HFF-Myc (cell line): Measurements from ENCODE around the gene KIF21A.

ENCODE experiments used
- DNase-seq: peaks from one replicate; pipeline ENCODE4 v3.0.0-alpha.2; 2011; ENCODE audit warnings: low read depth; ENCODE audit errors: extremely low read depth
- H3K4me3 ChIP-seq: replicated peaks from 2 replicates; pipeline ENCODE4 v1.5.1; 2011; ENCODE audit warnings: low read depth, mild to moderate bottlenecking, control low read depth, low read length
- CTCF ChIP-seq: IDR thresholded peaks from 2 replicates; pipeline ENCODE4 v1.5.1; 2012; ENCODE audit warnings: mild to moderate bottlenecking, low read depth, low read length, control low read depth; ENCODE audit errors: missing control alignments

KIF21A gene

GRCh38 chr12:39467432-39467870, 24.5 kb upstream of the KIF21A start:
- TF ChIP-seq CTCF, result no peak
- no peak overlapping the region for H3K4me3 ChIP-seq
- no peak for DNase-seq

GRCh38 chr12:39464976-39465695, 22.2 kb upstream of the KIF21A start:
- no peak for TF ChIP-seq CTCF
- no peak overlapping the region for H3K4me3 ChIP-seq
- no peak for DNase-seq

- no peak for TF ChIP-seq CTCF
- no peak for DNase-seq
- H3K4me3 ChIP-seq, result no peak overlapping the region
Observed at GRCh38 chr12:39461059-39461458, 18.1 kb upstream of the KIF21A start.

- no peak for DNase-seq
- no peak for TF ChIP-seq CTCF
- H3K4me3 ChIP-seq, result no peak overlapping the region
Observed at GRCh38 chr12:39459027-39459434, 16.1 kb upstream of the KIF21A start.

- no peak overlapping the region for H3K4me3 ChIP-seq
- TF ChIP-seq CTCF, result no peak
- DNase-seq, result no peak
Observed at GRCh38 chr12:39451977-39452376, 9.1 kb upstream of the KIF21A start.

- H3K4me3 ChIP-seq, result no peak overlapping the region
- DNase-seq, result no peak
- no peak for TF ChIP-seq CTCF
Observed at GRCh38 chr12:39448038-39448437, 5.1 kb upstream of the KIF21A start.

GRCh38 chr12:39443929-39444209, 949 bp upstream of the KIF21A start:
- peak overlapping the region; percentile 58 for H3K4me3 ChIP-seq

More at GRCh38 chr12:39443929-39444209, 949 bp upstream of the KIF21A start:
- TF ChIP-seq CTCF, result no peak
- no peak for DNase-seq
